Heart right ventricle (tissue), 16 donors: ENCODE data around the gene PRPF6. TPM values are rescaled to one million over a fixed set of nuclear protein-coding genes. Genes with fewer than 3 reads are reported as not detected.

Experiments used
- ATAC-seq, 8 donors: fragments of 200-7000 bp; cut with Tn5 transposase; one replicate each; pipeline ENCODE4 v1.9.1; 2020; ENCODE audit warnings: mild to moderate bottlenecking in 8 of 8, moderate library complexity in 8 of 8, moderate number of reproducible peaks in 1 of 8
- DNase-seq, 2 donors: peaks; one replicate each; pipeline ENCODE4 v3.0.0-alpha.2; 2020
- H3K27ac ChIP-seq, 10 donors: fragments of 200-600 bp; sonication (generic) in 2 of 10; one replicate each; pipeline versions ENCODE4 v1.5.0 to v1.8.0; 2020 to 2022; ENCODE audit warnings: mild to moderate bottlenecking in 3 of 10
- H3K27me3 ChIP-seq, 7 donors: fragments of 200-600 bp; one replicate each; pipeline ENCODE4 v1.8.0; 2021 to 2022; ENCODE audit warnings: mild to moderate bottlenecking in 2 of 7
- H3K36me3 ChIP-seq, 9 donors: fragments of 200-600 bp; sonication (generic) in 1 of 9; one replicate each; pipeline versions ENCODE4 v1.5.0 to v1.8.0; 2020 to 2022; ENCODE audit warnings: mild to moderate bottlenecking in 2 of 9
- H3K4me1 ChIP-seq, 9 donors: fragments of 200-600 bp; sonication (generic) in 1 of 9; one replicate each; pipeline versions ENCODE4 v1.5.0 to v1.8.0; 2020 to 2022; ENCODE audit warnings: mild to moderate bottlenecking in 4 of 9
- H3K4me3 ChIP-seq, 10 donors: fragments of 200-600 bp; sonication (generic) in 2 of 10; one replicate each; pipeline versions ENCODE4 v1.5.0 to v1.8.0; 2020 to 2022; ENCODE audit warnings: mild to moderate bottlenecking in 7 of 10, moderate library complexity in 2 of 10
- H3K9me3 ChIP-seq, 11 donors: fragments of 200-600 bp in 10 of 11; sonication (generic) in 2 of 11; one replicate each; pipeline versions ENCODE4 v1.5.0 to v1.8.0; 2013 to 2022; ENCODE audit warnings: mild to moderate bottlenecking in 2 of 11, control low read depth in 1 of 11, moderate library complexity in 1 of 11
- WGBS, 2 donors: extraction: QIAGEN DNeasy Blood & Tissue Kit; methylation state at CpG; one replicate each; pipeline ENCODE4 v1.1.7; 2013; ENCODE audit warnings: inconsistent platforms in 1 of 2; 5-methylcytosine and 5-hydroxymethylcytosine counted together
- intact Hi-C, 10 donors: fragments of 100-400 bp; cut with DNase I; formaldehyde crosslinking; loops; one replicate each; pipeline versions ENCODE4 v1.11.1 to v1.14.2; 2022
- polyA plus RNA-seq, 2 donors: library from polyadenylated mRNA; stranded (reverse); fragments of 200-250 nt; gene quantifications; one replicate each; pipeline ENCODE4 v1.2.3, GENCODE V29; 2013
- total RNA-seq, 10 donors: library from RNA; stranded (reverse); fragmentation: NEBNext Ultra II Directional in 3 of 10; extraction: Animal tissue kit (Norgen Biotek cat#: 25700) in 3 of 10; gene quantifications; one replicate each; pipeline versions ENCODE4 v1.2.1 to v1.2.4, GENCODE V29; 2021 to 2023
- TF ChIP-seq, protein P1 (sequence below), 9 donors: fragments of 200-600 bp; sonication (generic) in 2 of 9; IDR thresholded peaks; one replicate each; pipeline versions ENCODE4 v1.5.0 to v1.8.0; 2021 to 2022; ENCODE audit warnings: antibody characterized with exemption in 9 of 9, mild to moderate bottlenecking in 5 of 9, moderate library complexity in 1 of 9
- donor health status: Arrhythmogenic right ventricular cardiomyopathy.
- donor health status: ischemic (EF 13 %, LVEDD 7.1; RV severe dilation, severe dysfunction).
- donor health status: healthy with polysubstance abuse.
- donor health status: DM: no; HTN: yes; CAD: no.
- donor health status: DM: no; HTN: no; CAD: no.
- donor health status: ischemic (EF 25% LVEDD 6.9; RV normal size, moderate dysfunction).
- donor health status: ischemic (EF 25% LVEDD 5.7; RV mildly dilated, moderate dysfunction).
- donor health status: healthy.
- donor health status: DM: yes; HTN: yes; CAD: no.
- donor health status: Ischemic cardiomyopathy.
- donor health status: ischemic (EF 35%, LVEDD 5.7; RV mildly dilated, moderate dysfunction).
- donor health status: nonischemic (EF 11% LVEDD 7.7; RV severe dilation, severe dysfunction).
- donor health status: DM: yes; HTN: yes; CAD: no.
- donor health status: PGD.
- donor health status: ischemic (EF 29% LVEDD 5.4; RV normal size, mild dysfunction).
- donor health status: nonischemic (EF 23%, LVEDD 6.1; RV moderate dilation, normal function).

The PRPF6 gene
- total and polyA plus RNA-seq, 12 donors, result 27.8 to 53.6 (median 48.1) TPM

DNA sequence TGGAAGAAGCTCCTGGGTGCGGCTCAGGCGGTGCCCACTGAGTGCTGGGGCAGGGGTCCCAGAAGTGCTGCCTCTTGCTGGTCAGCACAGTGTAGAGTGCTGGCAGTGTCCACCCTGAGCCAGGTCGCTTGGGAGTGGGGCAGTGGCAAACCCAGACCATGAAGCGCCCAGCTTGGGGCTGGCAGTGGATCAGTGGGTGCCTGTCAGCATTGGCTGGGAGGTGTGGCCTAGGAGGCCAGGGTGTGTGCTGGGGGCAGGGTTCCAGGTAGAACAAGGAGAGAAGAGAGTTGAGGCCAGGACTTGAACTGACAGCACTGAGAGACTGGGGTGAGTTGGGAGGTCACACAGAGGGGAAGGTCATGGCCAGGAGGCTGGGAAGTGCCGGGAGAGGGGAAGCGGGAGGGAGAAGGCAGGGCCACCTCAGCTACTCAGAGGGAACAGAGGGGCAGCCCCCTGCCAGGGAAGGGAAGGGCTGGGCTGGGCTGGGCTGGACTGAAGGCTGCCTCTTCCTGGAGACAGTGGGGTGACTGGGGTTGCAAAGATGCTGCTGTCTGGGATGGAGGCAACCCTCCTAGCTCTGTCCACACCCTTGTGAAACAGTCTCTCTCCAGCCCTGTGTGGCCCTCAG is 86.2 kb downstream of the PRPF6 start:
- intact Hi-C loops, result loop anchor here in 1 of 10 donors (5.0 kb wide), 1 partner anchor 85 kb away; the partner anchor contains the start of gene PRPF6
- no peak for ATAC-seq

DNA sequence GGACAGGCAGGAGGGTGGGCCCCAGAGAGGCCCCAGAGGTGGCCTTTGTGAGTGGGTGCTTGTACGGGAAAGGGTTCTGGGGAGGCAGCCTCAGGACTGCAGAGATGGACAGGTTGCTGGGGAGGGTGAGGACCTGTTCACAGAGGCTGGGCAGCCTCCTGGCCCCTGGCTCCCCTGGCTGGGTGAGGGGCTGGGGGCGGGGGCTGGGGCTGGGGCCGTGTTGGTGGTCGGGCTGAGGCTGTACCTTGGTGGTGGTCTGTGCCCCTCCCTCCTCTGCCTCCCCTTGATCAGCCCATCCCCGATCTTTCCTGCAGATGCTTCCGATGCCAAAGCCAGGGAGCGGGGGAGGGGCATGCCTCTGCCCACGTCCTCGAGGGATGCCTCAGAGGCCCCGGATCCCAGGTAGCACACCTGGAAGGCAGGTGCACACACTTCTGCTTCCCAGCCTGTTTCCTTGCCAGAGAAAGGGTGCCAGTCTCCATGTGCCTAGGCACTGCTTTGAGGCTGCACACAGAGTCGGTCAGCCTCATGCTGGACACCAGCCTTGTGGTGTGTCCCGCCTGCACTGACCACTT is 86.9 kb downstream of the PRPF6 start:
- H3K9me3 ChIP-seq, result no peaks in the 10 kb centered on the region
- TF ChIP-seq, protein P1, sequence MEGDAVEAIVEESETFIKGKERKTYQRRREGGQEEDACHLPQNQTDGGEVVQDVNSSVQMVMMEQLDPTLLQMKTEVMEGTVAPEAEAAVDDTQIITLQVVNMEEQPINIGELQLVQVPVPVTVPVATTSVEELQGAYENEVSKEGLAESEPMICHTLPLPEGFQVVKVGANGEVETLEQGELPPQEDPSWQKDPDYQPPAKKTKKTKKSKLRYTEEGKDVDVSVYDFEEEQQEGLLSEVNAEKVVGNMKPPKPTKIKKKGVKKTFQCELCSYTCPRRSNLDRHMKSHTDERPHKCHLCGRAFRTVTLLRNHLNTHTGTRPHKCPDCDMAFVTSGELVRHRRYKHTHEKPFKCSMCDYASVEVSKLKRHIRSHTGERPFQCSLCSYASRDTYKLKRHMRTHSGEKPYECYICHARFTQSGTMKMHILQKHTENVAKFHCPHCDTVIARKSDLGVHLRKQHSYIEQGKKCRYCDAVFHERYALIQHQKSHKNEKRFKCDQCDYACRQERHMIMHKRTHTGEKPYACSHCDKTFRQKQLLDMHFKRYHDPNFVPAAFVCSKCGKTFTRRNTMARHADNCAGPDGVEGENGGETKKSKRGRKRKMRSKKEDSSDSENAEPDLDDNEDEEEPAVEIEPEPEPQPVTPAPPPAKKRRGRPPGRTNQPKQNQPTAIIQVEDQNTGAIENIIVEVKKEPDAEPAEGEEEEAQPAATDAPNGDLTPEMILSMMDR (IDR thresholded peaks at IDR 0.05), result no peak
- intact Hi-C loops, result loop anchor here in 1 of 10 donors (5.0 kb wide), 1 partner anchor 86 kb away; the partner anchor contains the start of gene PRPF6
- no peak overlapping the region for H3K4me3 ChIP-seq
- H3K27ac ChIP-seq, result no peak overlapping the region
- peaks cover 5 to 39% (median 19%) of the 10 kb centered on the region in 9 donors for H3K4me1 ChIP-seq
- H3K36me3 ChIP-seq, result peaks cover 0 to 29% (median 0%) of the 10 kb centered on the region in 9 donors
- H3K27me3 ChIP-seq, result no peaks in the 10 kb centered on the region
- DNase-seq (no peak), ATAC-seq (no peak)
- 77 to 80% methylated on average over 12 of the region's 12 CpGs for WGBS, 2 donors

More for the DNA sequence above, 86.2 kb downstream of the PRPF6 start:
- Histone ChIP-seq H3K4me3 (no peak overlapping the region), H3K27me3 (no peaks in the 10 kb centered on the region), H3K27ac (no peak overlapping the region), H3K9me3 (no peaks in the 10 kb centered on the region), H3K4me1 (peaks cover 5 to 45% (median 24%) of the 10 kb centered on the region in 9 donors), H3K36me3 (peaks cover 0 to 22% (median 0%) of the 10 kb centered on the region in 9 donors)
- 71 to 77% methylated on average over 6 of the region's 6 CpGs for WGBS, 2 donors
- DNase-seq, result no peak
- TF ChIP-seq, protein P1 (IDR thresholded peaks at IDR 0.05), result no peak

DNA sequence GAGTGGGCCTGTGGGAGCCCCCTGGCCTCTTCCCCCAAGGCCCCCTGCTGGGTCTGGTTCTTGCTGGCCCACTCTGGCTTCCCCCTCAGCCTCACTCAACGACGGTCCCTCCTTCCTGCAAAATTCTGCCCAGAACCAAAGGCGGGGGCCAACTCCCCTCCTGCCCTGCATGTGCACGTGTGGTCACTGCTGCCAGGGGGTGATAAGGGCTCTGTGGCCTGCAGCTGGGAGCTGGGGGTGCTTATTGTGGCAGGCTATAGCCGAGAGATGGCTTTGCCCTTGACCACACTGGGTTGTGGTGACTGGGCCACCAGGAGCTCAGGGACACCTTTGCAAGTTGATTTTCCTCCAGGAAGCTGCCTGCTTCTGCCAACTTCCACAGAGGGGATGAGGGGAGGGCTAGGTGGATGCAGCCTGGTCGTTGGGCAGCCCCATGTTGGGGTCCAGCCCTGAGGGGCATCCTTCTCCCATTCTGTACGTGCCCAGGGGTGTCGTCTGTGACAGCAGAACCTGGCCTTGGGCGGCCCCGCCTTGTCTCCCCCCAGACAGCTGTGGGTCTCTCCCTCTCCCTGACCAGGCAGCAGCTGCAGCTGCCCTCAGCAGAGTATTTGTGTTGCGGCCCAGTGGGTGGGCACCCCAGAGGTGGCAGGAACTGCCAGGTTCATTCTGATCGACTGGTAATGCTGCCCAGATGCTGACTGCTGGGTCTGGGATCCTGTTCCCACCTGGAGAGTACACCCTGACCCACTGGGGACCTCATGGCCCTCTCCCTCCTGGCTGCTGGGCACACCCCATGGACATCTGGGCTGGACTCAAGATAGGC is 87.7 kb downstream of the PRPF6 start:
- intact Hi-C loops, result loop anchor here in 1 of 10 donors (5.0 kb wide), 1 partner anchor 86 kb away; the partner anchor contains the start of gene PRPF6
- WGBS, 2 donors, result 79 to 81% methylated on average over 12 of the region's 12 CpGs
- Histone ChIP-seq H3K27me3 (no peaks in the 10 kb centered on the region), H3K4me1 (peaks cover 5 to 35% (median 17%) of the 10 kb centered on the region in 9 donors), H3K4me3 (no peak overlapping the region), H3K9me3 (no peaks in the 10 kb centered on the region), H3K27ac (no peak overlapping the region), H3K36me3 (peaks cover 0 to 37% (median 0%) of the 10 kb centered on the region in 9 donors)
- DNase-seq (no peak), ATAC-seq (no peak)
- TF ChIP-seq, protein P1 (IDR thresholded peaks at IDR 0.05), result no peak

DNA sequence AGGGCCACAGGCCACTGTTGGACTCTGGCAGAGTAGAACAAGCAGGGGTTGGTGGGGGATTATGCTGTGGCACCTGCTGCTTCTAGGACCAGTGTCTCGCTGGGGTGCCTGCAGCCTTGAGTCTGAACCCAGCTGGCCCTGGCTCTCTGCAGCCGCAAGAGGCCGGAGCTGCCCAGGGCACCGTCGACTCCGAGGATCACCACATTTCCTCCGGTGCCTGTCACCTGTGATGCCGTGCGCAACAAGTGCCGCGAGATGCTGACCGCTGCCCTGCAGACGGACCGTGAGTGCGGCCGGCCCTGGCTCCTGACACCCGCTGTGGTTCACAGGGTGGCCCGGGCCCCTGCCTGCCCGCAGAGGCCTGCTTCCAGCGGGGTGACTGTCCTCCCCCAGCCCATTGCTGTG is 88.3 kb downstream of the PRPF6 start:
- ATAC-seq (no peak), DNase-seq (no peak)
- TF ChIP-seq, protein P1 (IDR thresholded peaks at IDR 0.05), result no peak
- intact Hi-C loops, result loop anchor here in 1 of 10 donors (5.0 kb wide), 1 partner anchor 87 kb away; the partner anchor contains the start of gene PRPF6
- Histone ChIP-seq H3K36me3 (peaks cover 0 to 43% (median 0%) of the 10 kb centered on the region in 9 donors), H3K27ac (no peak overlapping the region), H3K9me3 (no peaks in the 10 kb centered on the region), H3K4me3 (no peak overlapping the region), H3K4me1 (peaks cover 3 to 29% (median 11%) of the 10 kb centered on the region in 9 donors), H3K27me3 (no peaks in the 10 kb centered on the region)
- WGBS, 2 donors, result 92 to 93% methylated on average over 20 of the region's 20 CpGs
